GM23338 (cell line): ENCODE data around the gene TOMM40L. TPM values are rescaled to one million over a fixed set of nuclear protein-coding genes. Genes with fewer than 3 reads are reported as not detected.

Experiments
- ATAC-seq: fragments of 200-7000 bp; cut with Tn5 transposase; 3 replicates; pipeline ENCODE4 v1.9.1; 2020
- DNase-seq: peaks from one replicate; pipeline ENCODE4 v3.0.0-alpha.2; 2015; ENCODE audit warnings: low spot score
- H2AFZ ChIP-seq: fragments of 200-600 bp; sonication (generic); 2 replicates; pipeline ENCODE4 v1.8.0; 2016; ENCODE audit warnings: antibody characterized with exemption, mild to moderate bottlenecking, moderate library complexity
- H3F3A ChIP-seq: fragments of 200-600 bp; sonication (generic); replicated peaks from 2 replicates; pipeline ENCODE4 v1.8.0; 2017; ENCODE audit warnings: antibody characterized with exemption, mixed run types, low read depth
- H3K27ac ChIP-seq: fragments of 200-600 bp; sonication (generic); 2 replicates; pipeline ENCODE4 v1.6.1; 2016; ENCODE audit warnings: low read depth
- H3K27me3 ChIP-seq: fragments of 200-600 bp; sonication (generic); 2 replicates; pipeline ENCODE4 v1.8.0; 2016; ENCODE audit warnings: mild to moderate bottlenecking, mixed run types, moderate library complexity; ENCODE audit not compliant: insufficient read depth
- H3K36me3 ChIP-seq: fragments of 200-600 bp; sonication (generic); 2 replicates; pipeline ENCODE4 v1.8.0; 2016; ENCODE audit warnings: mild to moderate bottlenecking; ENCODE audit not compliant: insufficient read depth
- H3K4me1 ChIP-seq: fragments of 200-600 bp; sonication (generic); 2 replicates; pipeline ENCODE4 v1.8.0; 2016; ENCODE audit warnings: mild to moderate bottlenecking, moderate library complexity; ENCODE audit not compliant: insufficient read depth
- H3K4me2 ChIP-seq: fragments of 200-600 bp; sonication (generic); 2 replicates; pipeline ENCODE4 v1.7.1; 2017; ENCODE audit warnings: mixed run types
- H3K4me3 ChIP-seq: fragments of 200-600 bp; sonication (generic); 2 replicates; pipeline ENCODE4 v1.6.1; 2016; ENCODE audit warnings: mixed run types
- H3K79me2 ChIP-seq: fragments of 200-600 bp; sonication (generic); replicated peaks from 2 replicates; pipeline ENCODE4 v1.8.0; 2017; ENCODE audit warnings: mild to moderate bottlenecking; ENCODE audit not compliant: insufficient read depth
- H3K9me2 ChIP-seq: fragments of 200-600 bp; sonication (generic); 2 replicates; pipeline ENCODE4 v1.8.0; 2017; ENCODE audit not compliant: insufficient read depth
- H4K20me1 ChIP-seq: fragments of 200-600 bp; sonication (generic); replicated peaks from 2 replicates; pipeline ENCODE4 v1.8.0; 2017; ENCODE audit warnings: mild to moderate bottlenecking; ENCODE audit not compliant: insufficient read depth
- H3K27ac Mint-ChIP-seq: 2 replicates; pipeline ENCODE4 v1.8.0; 2020; ENCODE audit warnings: inconsistent platforms, mild to moderate bottlenecking, moderate library complexity, mixed read lengths
- H3K27me3 Mint-ChIP-seq: 3 replicates; pipeline ENCODE4 v1.8.0; 2022; ENCODE audit warnings: low read depth, mild to moderate bottlenecking, moderate library complexity, mixed read lengths, inconsistent platforms; ENCODE audit not compliant: insufficient read depth, poor library complexity
- H3K36me3 Mint-ChIP-seq: 3 replicates; pipeline ENCODE4 v1.8.0; 2021; ENCODE audit warnings: low read depth, mild to moderate bottlenecking, inconsistent platforms, moderate library complexity, mixed read lengths
- H3K4me1 Mint-ChIP-seq: 3 replicates; pipeline ENCODE4 v1.8.0; 2020; ENCODE audit warnings: mild to moderate bottlenecking, inconsistent platforms, mixed read lengths
- H3K4me3 Mint-ChIP-seq: 3 replicates; pipeline ENCODE4 v1.8.0; 2021; ENCODE audit warnings: moderate library complexity, mild to moderate bottlenecking, inconsistent platforms, mixed read lengths
- H3K9me3 Mint-ChIP-seq: 3 replicates; pipeline ENCODE4 v1.8.0; 2020; ENCODE audit warnings: moderate library complexity, mild to moderate bottlenecking, inconsistent platforms, mixed read lengths
- CTCF ChIP-seq, 2 experiments: fragments of 200-600 bp in 1 of 2; sonication (generic) in 1 of 2; conservative IDR thresholded peaks; 2 replicates each; pipeline versions ENCODE4 v1.5.1 to v1.6.1; 2016 to 2017; ENCODE audit warnings: antibody characterized with exemption in 2 of 2, low read depth in 2 of 2, mild to moderate bottlenecking in 2 of 2, moderate library complexity in 1 of 2
- ETS1 ChIP-seq: IDR thresholded peaks from 2 replicates; pipeline ENCODE4 v1.6.1; 2016; ENCODE audit warnings: antibody characterized with exemption
- EZH2 ChIP-seq: fragments of 200-600 bp; sonication (generic); IDR thresholded peaks from one replicate; pipeline ENCODE4 v1.8.0; 2017; ENCODE audit warnings: antibody characterized with exemption, mild to moderate bottlenecking, low read depth; ENCODE audit not compliant: unreplicated experiment
- EZH2phosphoT487 ChIP-seq: fragments of 200-600 bp; sonication (generic); IDR thresholded peaks from one replicate; pipeline ENCODE4 v1.8.1; 2018; ENCODE audit warnings: antibody characterized with exemption; ENCODE audit not compliant: unreplicated experiment
- JUNB ChIP-seq: IDR thresholded peaks from one replicate; pipeline ENCODE4 v1.6.1; 2016; ENCODE audit warnings: antibody characterized with exemption; ENCODE audit not compliant: unreplicated experiment
- NANOG ChIP-seq: IDR thresholded peaks from 2 replicates; pipeline ENCODE4 v1.6.1; 2016; ENCODE audit warnings: antibody characterized with exemption, borderline replicate concordance
- POLR2AphosphoS5 ChIP-seq: IDR thresholded peaks from 2 replicates; pipeline ENCODE4 v1.6.1; 2016; ENCODE audit warnings: antibody characterized with exemption, low read depth
- REST ChIP-seq: IDR thresholded peaks from one replicate; pipeline ENCODE4 v1.6.1; 2018; ENCODE audit warnings: antibody characterized with exemption; ENCODE audit not compliant: unreplicated experiment
- STAT1 ChIP-seq: IDR thresholded peaks from one replicate; pipeline ENCODE4 v1.6.1; 2016; ENCODE audit warnings: antibody characterized with exemption; ENCODE audit not compliant: unreplicated experiment
- ZNF114 ChIP-seq: fragments of 250-450 bp; sonication (Bioruptor Pico); IDR thresholded peaks from 2 replicates; pipeline ENCODE4 v1.5.0; 2020; ENCODE audit warnings: mild to moderate bottlenecking, moderate library complexity
- polyA plus RNA-seq: library from polyadenylated mRNA; unstranded; fragments of >200 nt; fragmentation: Nextera tagmentation; extraction: Ambion mirVana; gene quantifications from 2 replicates; pipeline ENCODE4 v1.2.1, GENCODE V29; 2016
- total RNA-seq: library from RNA; depleted of rRNA; stranded (reverse); fragments of >200 nt; shearing (Covaris generic); gene quantifications from 2 replicates; pipeline ENCODE4 v1.2.3, GENCODE V29; 2014

Gene TOMM40L
- total and polyA plus RNA-seq, 2 experiments from 2014 or later: 6.8 to 12.9 TPM

GRCh38 chr1:161185282-161185682, 40.6 kb upstream of the TOMM40L start:
- no peak overlapping the region for H3K4me3 ChIP-seq
- no peaks in the 10 kb centered on the region for H3F3A ChIP-seq
- H3K4me2 ChIP-seq: no peak overlapping the region
- H3K79me2 ChIP-seq: no peaks in the 10 kb centered on the region
- H3K36me3 ChIP-seq: no peaks in the 10 kb centered on the region
- Mint-ChIP-seq H3K36me3 (no peaks in the 10 kb centered on the region), H3K4me3 (no peak overlapping the region), H3K27ac (no peak overlapping the region), H3K4me1 (peaks cover 4% of the 10 kb centered on the region), H3K27me3 (peaks cover 8% of the 10 kb centered on the region), H3K9me3 (no peaks in the 10 kb centered on the region)
- no peaks in the 10 kb centered on the region for H3K27me3 ChIP-seq
- no peaks in the 10 kb centered on the region for H3K9me2 ChIP-seq
- no peak overlapping the region for H2AFZ ChIP-seq
- H3K4me1 ChIP-seq: no peaks in the 10 kb centered on the region
- H4K20me1 ChIP-seq: no peaks in the 10 kb centered on the region
- TF ChIP-seq STAT1 (no peak), ETS1 (no peak), NANOG (no peak), JUNB (no peak), POLR2AphosphoS5 (no peak), REST (no peak), CTCF (conservative IDR thresholded peaks at IDR 0.05; ENCODE audit: low read depth in 2 of 2) (no peak), EZH2phosphoT487 (no peak), EZH2 (no peak), ZNF114 (CRISPR knock-in tag) (no peak)
- H3K27ac ChIP-seq: no peak overlapping the region
- no peak for DNase-seq
- no peak for ATAC-seq
